Suprapubic skin (tissue), 4 donors: ENCODE measurements around the gene C10orf62.

Experiments
- POLR2A ChIP-seq, 2 donors: fragments of 450-650 bp; IDR thresholded peaks; one replicate each; pipeline ENCODE4 v1.6.1; 2017; ENCODE audit warnings: antibody characterized with exemption in 2 of 2, mild to moderate bottlenecking in 2 of 2, moderate library complexity in 2 of 2
- POLR2AphosphoS5 ChIP-seq, 3 donors: sonication (generic); formaldehyde crosslinking; IDR thresholded peaks; one replicate each; pipeline ENCODE4 v1.6.1; 2017; ENCODE audit warnings: antibody characterized with exemption in 3 of 3
- TF ChIP-seq, protein P1 (sequence below), 2 donors: fragments of 200-600 bp in 1 of 2; fragments of 450-650 bp in 1 of 2; sonication (generic) in 1 of 2; IDR thresholded peaks; one replicate each; pipeline ENCODE4 v1.5.1; 2016 to 2019; ENCODE audit warnings: antibody characterized with exemption in 2 of 2, mild to moderate bottlenecking in 1 of 2, moderate library complexity in 1 of 2

DNA sequence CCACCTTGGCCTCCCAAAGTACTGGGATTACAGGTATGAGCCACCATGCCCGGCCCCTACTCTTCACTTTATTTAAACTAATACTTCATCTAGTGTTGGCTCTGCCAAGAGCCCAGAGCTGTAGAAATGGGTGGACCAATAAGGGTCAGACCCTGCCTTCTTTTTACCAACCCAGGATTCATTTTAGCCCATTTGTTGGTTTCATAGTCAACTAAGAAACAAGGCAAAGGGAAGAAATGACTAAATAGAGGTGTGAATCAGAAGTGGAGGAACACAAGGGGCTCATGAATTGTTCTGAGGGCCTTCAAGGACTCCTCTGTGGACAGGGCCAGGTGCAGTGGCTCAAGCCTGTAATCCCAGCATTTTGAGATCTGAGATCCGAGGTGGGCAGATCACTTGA is 15.8 kb upstream of the C10orf62 start:
- TF ChIP-seq, protein P1, sequence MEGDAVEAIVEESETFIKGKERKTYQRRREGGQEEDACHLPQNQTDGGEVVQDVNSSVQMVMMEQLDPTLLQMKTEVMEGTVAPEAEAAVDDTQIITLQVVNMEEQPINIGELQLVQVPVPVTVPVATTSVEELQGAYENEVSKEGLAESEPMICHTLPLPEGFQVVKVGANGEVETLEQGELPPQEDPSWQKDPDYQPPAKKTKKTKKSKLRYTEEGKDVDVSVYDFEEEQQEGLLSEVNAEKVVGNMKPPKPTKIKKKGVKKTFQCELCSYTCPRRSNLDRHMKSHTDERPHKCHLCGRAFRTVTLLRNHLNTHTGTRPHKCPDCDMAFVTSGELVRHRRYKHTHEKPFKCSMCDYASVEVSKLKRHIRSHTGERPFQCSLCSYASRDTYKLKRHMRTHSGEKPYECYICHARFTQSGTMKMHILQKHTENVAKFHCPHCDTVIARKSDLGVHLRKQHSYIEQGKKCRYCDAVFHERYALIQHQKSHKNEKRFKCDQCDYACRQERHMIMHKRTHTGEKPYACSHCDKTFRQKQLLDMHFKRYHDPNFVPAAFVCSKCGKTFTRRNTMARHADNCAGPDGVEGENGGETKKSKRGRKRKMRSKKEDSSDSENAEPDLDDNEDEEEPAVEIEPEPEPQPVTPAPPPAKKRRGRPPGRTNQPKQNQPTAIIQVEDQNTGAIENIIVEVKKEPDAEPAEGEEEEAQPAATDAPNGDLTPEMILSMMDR (IDR thresholded peaks at IDR 0.05): no peak
- no peak for TF ChIP-seq POLR2A (IDR thresholded peaks at IDR 0.05)
- TF ChIP-seq POLR2AphosphoS5 (IDR thresholded peaks at IDR 0.05): no peak
